OCI-LY3 (cell line): Measurements from ENCODE around the gene CCDC187.

ENCODE experiments used
- H2AFZ ChIP-seq: fragments of 200-600, 300-600 bp; shearing (Covaris generic); 2 replicates; pipeline ENCODE4 v1.6.0; 2014; ENCODE audit warnings: antibody characterized with exemption, low read depth, low read length
- H3K27ac ChIP-seq: fragments of 200-600, 300-600 bp; sonication (generic); 2 replicates; pipeline ENCODE4 v1.5.1; 2014; ENCODE audit warnings: mild to moderate bottlenecking, low read length, moderate library complexity, mixed read lengths
- H3K27me3 ChIP-seq: fragments of 200-600, 300-600 bp; sonication (generic); 2 replicates; pipeline ENCODE4 v1.6.1; 2014; ENCODE audit warnings: low read depth, low read length, mixed read lengths
- H3K36me3 ChIP-seq: fragments of 200-600, 300-600 bp; sonication (generic); replicated peaks from 2 replicates; pipeline ENCODE3; 2014; ENCODE audit warnings: low read depth, low read length, mixed read lengths
- H3K4me1 ChIP-seq: fragments of 300-600, 200-600 bp; sonication (generic); 2 replicates; pipeline ENCODE4 v1.6.1; 2014; ENCODE audit warnings: low read length, mixed read lengths
- H3K4me2 ChIP-seq: fragments of 200-600, 300-600 bp; sonication (generic); 2 replicates; pipeline ENCODE4 v1.6.1; 2014; ENCODE audit warnings: low read length, mixed read lengths
- H3K4me3 ChIP-seq: fragments of 300-600, 200-600 bp; sonication (generic); 2 replicates; pipeline ENCODE4 v1.5.1; 2014; ENCODE audit warnings: antibody characterized with exemption, mild to moderate bottlenecking, low read length, moderate library complexity
- H3K79me2 ChIP-seq: fragments of 300-600, 200-600 bp; shearing (Covaris generic); 2 replicates; pipeline ENCODE4 v1.6.1; 2014; ENCODE audit warnings: mild to moderate bottlenecking, low read length, mixed read lengths
- H3K9ac ChIP-seq: fragments of 300-600, 200-600 bp; shearing (Covaris generic); 2 replicates; pipeline ENCODE4 v1.6.0; 2014; ENCODE audit warnings: mild to moderate bottlenecking, low read length, moderate library complexity
- H3K9me3 ChIP-seq: fragments of 200-600, 300-600 bp; shearing (Covaris generic); 2 replicates; pipeline ENCODE4 v1.6.1; 2014; ENCODE audit warnings: low read length, mixed read lengths; ENCODE audit not compliant: insufficient read depth
- H4K20me1 ChIP-seq: fragments of 200-600, 300-600 bp; sonication (generic); 2 replicates; pipeline ENCODE4 v1.6.1; 2016; ENCODE audit warnings: low read length, mixed read lengths; ENCODE audit not compliant: insufficient read depth
- CTCF ChIP-seq: fragments of 200-600, 300-600 bp; sonication (generic); IDR thresholded peaks from 2 replicates; pipeline ENCODE4 v1.5.1; 2014; ENCODE audit warnings: antibody characterized with exemption, low read length, low read depth
- EZH2phosphoT487 ChIP-seq: fragments of 200-600 bp; shearing (Covaris generic); IDR thresholded peaks from 2 replicates; pipeline ENCODE4 v1.6.1; 2018; ENCODE audit warnings: antibody characterized with exemption, mixed run types, low read depth

CCDC187 gene

GRCh38 chr9:136287960-136288753, 15.7 kb downstream of the CCDC187 start:
- no peak overlapping the region for H3K9ac ChIP-seq
- H3K9me3 ChIP-seq: no peaks in the 10 kb centered on the region
- H3K4me1 ChIP-seq: peaks cover 15% of the 10 kb centered on the region
- no peaks in the 10 kb centered on the region for H4K20me1 ChIP-seq
- H3K4me3 ChIP-seq: peak overlapping the region; percentile 16; the same call in 1 of the 2 replicates
- no peaks in the 10 kb centered on the region for H3K36me3 ChIP-seq
- no peaks in the 10 kb centered on the region for H3K79me2 ChIP-seq
- peak overlapping the region; percentile 33; the same call in 1 of the 2 replicates for H2AFZ ChIP-seq
- peak overlapping the region; percentile 46 for H3K4me2 ChIP-seq
- no peak for TF ChIP-seq CTCF
- TF ChIP-seq EZH2phosphoT487: no peak
- peaks cover 4% of the 10 kb centered on the region; the same call in 1 of the 2 replicates for H3K27me3 ChIP-seq
- H3K27ac ChIP-seq: no peak overlapping the region

GRCh38 chr9:136286987-136287379, 16.9 kb downstream of the CCDC187 start:
- H3K79me2 ChIP-seq: no peaks in the 10 kb centered on the region
- no peak for TF ChIP-seq EZH2phosphoT487
- no peak for TF ChIP-seq CTCF
- H4K20me1 ChIP-seq: no peaks in the 10 kb centered on the region
- peaks cover 17% of the 10 kb centered on the region for H3K4me1 ChIP-seq
- peaks cover 4% of the 10 kb centered on the region; the same call in 1 of the 2 replicates for H3K27me3 ChIP-seq
- H3K4me2 ChIP-seq: no peak overlapping the region
- no peaks in the 10 kb centered on the region for H3K9me3 ChIP-seq
- H3K9ac ChIP-seq: no peak overlapping the region
- no peak overlapping the region for H3K4me3 ChIP-seq
- no peak overlapping the region for H3K27ac ChIP-seq
- no peaks in the 10 kb centered on the region for H3K36me3 ChIP-seq
- H2AFZ ChIP-seq: no peak overlapping the region

GRCh38 chr9:136286359-136286986, 17.4 kb downstream of the CCDC187 start:
- no peaks in the 10 kb centered on the region for H4K20me1 ChIP-seq
- H3K9ac ChIP-seq: no peak overlapping the region
- no peaks in the 10 kb centered on the region for H3K9me3 ChIP-seq
- no peak overlapping the region for H3K27ac ChIP-seq
- H3K4me3 ChIP-seq: no peak overlapping the region
- no peak overlapping the region for H3K4me2 ChIP-seq
- no peaks in the 10 kb centered on the region for H3K36me3 ChIP-seq
- TF ChIP-seq EZH2phosphoT487: no peak
- no peak for TF ChIP-seq CTCF
- no peak overlapping the region for H2AFZ ChIP-seq
- H3K27me3 ChIP-seq: peaks cover 4% of the 10 kb centered on the region; the same call in 1 of the 2 replicates
- no peaks in the 10 kb centered on the region for H3K79me2 ChIP-seq
- peaks cover 17% of the 10 kb centered on the region for H3K4me1 ChIP-seq

DNA sequence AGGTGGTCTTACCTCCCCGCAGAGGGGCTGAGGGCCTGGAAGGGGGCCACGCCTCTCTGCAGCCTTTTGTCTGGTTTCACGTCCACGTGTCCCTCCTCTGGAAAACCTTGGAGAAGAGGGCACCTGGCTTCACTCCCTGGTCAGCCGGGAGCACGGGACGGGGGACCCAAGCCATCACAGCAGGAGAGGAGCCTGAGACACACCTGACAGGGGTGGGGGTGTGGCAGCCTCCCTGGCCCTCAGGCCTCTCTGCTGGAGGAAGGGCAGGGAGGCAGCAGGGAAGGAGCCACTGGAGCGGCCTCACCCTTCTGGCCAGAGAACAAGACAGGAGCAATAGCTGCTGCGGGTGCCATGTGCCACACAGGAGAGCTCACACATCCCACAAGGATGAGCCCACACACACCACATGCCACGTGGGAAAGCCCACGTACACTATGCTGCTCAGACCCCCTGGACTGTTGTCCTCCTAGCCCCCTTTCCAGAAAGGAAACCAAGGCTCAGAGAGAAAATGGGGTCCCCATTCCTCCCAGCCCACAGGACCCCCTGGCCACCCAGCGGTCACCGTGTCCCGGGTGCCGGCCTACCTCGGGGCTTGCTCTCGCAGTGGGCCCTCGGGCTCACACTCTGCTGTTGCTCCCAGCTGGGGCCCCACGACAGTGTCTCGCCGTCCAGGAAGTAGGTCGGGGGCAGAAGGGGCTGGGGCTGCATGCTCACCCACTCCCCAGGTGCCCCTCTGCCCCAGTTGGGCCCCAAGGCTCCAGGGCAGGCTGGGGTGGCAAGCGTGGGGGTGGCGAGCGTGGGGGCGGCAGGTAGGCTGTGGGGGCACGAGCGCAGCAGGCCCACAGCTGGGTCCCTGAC, 18.2 kb downstream of the CCDC187 start:
- Histone ChIP-seq H3K4me1 (peaks cover 17% of the 10 kb centered on the region), H3K9ac (no peak overlapping the region), H3K36me3 (no peaks in the 10 kb centered on the region), H3K27me3 (peaks cover 4% of the 10 kb centered on the region; the same call in 1 of the 2 replicates), H3K9me3 (no peaks in the 10 kb centered on the region), H2AFZ (no peak overlapping the region), H3K79me2 (no peaks in the 10 kb centered on the region), H3K4me3 (no peak overlapping the region), H3K27ac (no peak overlapping the region), H4K20me1 (no peaks in the 10 kb centered on the region), H3K4me2 (no peak overlapping the region)
- TF ChIP-seq EZH2phosphoT487 (no peak), CTCF (no peak)
